Body of pancreas (tissue), 4 donors: ENCODE data around the gene CNTD1. TPM values are rescaled to one million over a fixed set of nuclear protein-coding genes. Genes with fewer than 3 reads are reported as not detected.

Experiments
- ATAC-seq: fragments of 150-250 bp; one replicate; pipeline ENCODE4 v1.9.1; 2016
- DNase-seq, 4 donors: peaks; one replicate each; pipeline ENCODE4 v3.0.0-alpha.2; 2019
- H3K27ac ChIP-seq, 4 donors: fragments of 200-600 bp; sonication (generic); 1 replicate in 3 of 4; 2 replicates in 1 of 4; pipeline versions ENCODE4 v1.5.1 to v1.6.1; 2016 to 2019; ENCODE audit warnings: mild to moderate bottlenecking in 1 of 4, mixed read lengths in 1 of 4, moderate library complexity in 1 of 4
- H3K27me3 ChIP-seq, 2 donors: fragments of 200-600 bp; sonication (generic); one replicate each; pipeline ENCODE4 v1.6.0; 2016; ENCODE audit warnings: mild to moderate bottlenecking in 1 of 2
- H3K36me3 ChIP-seq, 2 donors: fragments of 200-600 bp; sonication (generic); replicated peaks in 1 of 2; 2 replicates each; pipeline ENCODE4 v1.5.1; 2016; ENCODE audit warnings: low read depth in 2 of 2; ENCODE audit not compliant: insufficient read depth in 1 of 2
- H3K4me1 ChIP-seq: fragments of 200-600 bp; sonication (generic); one replicate; pipeline ENCODE4 v1.6.0; 2016
- H3K4me3 ChIP-seq, 2 donors: fragments of 200-600 bp; sonication (generic); 1 replicate in 1 of 2; 2 replicates in 1 of 2; pipeline ENCODE4 v1.5.1; 2016 to 2019
- H3K9me3 ChIP-seq, 3 donors: fragments of 200-600 bp; sonication (generic); 1 replicate in 2 of 3; 2 replicates in 1 of 3; pipeline ENCODE4 v1.5.1; 2016
- CTCF ChIP-seq, 7 experiments: fragments of 450-650 bp in 4 of 7; fragments of 200-600 bp in 3 of 7; sonication (generic) in 3 of 7; IDR thresholded peaks; one replicate each; pipeline ENCODE4 v1.5.1; 2016 to 2019; ENCODE audit warnings: antibody characterized with exemption in 7 of 7
- POLR2A ChIP-seq, 3 donors: fragments of 450-650 bp; IDR thresholded peaks; one replicate each; pipeline ENCODE4 v1.6.1; 2016; ENCODE audit warnings: antibody characterized with exemption in 3 of 3, mild to moderate bottlenecking in 2 of 3
- WGBS, 2 donors: methylation state at CpG; one replicate each; pipeline ENCODE4 v1.1.5; 2017; 5-methylcytosine and 5-hydroxymethylcytosine counted together
- intact Hi-C: fragments of 100-400 bp; cut with DNase I; formaldehyde crosslinking; loops from one replicate; pipeline ENCODE4 v1.15.1; 2023
- total RNA-seq, 2 donors: library from RNA; depleted of rRNA; stranded (reverse); fragments of >200 nt; gene quantifications; one replicate each; pipeline ENCODE4 v1.1.0, GENCODE V29; 2016

Gene CNTD1
- total RNA-seq, 2 donors from 2014 or later = not detected

- Histone ChIP-seq H3K4me1 (peaks cover 13% of the 10 kb centered on the region), H3K27ac (no peak overlapping the region), H3K36me3 (peaks cover 6 to 16% of the 10 kb centered on the region in 2 donors), H3K4me3 (peak overlapping the region in 1 of 2 donors; percentile 74), H3K27me3 (no peaks in the 10 kb centered on the region), H3K9me3 (no peaks in the 10 kb centered on the region)
- intact Hi-C loops = no loop called here
- DNase-seq (no peak), ATAC-seq (no peak)
- 67 to 70% methylated on average over 3 of the region's 3 CpGs for WGBS, 2 donors
- TF ChIP-seq POLR2A (IDR thresholded peaks at IDR 0.05) = no peak
- no peak for TF ChIP-seq CTCF (IDR thresholded peaks at IDR 0.05)
Measured at GRCh38 chr17:42774066-42774745, 24.5 kb upstream of the CNTD1 start.

GRCh38 chr17:42775534-42776098 lies 23.0 kb upstream of the CNTD1 start:
- WGBS, 2 donors = 58 to 61% methylated on average over 3 of the region's 3 CpGs
- no peak for TF ChIP-seq CTCF (IDR thresholded peaks at IDR 0.05)
- no peak for TF ChIP-seq POLR2A (IDR thresholded peaks at IDR 0.05)
- Histone ChIP-seq H3K9me3 (no peaks in the 10 kb centered on the region), H3K27ac (no peak overlapping the region), H3K4me3 (no peak overlapping the region), H3K27me3 (peaks cover 0 to 2% of the 10 kb centered on the region in 2 donors), H3K4me1 (peaks cover 23% of the 10 kb centered on the region), H3K36me3 (peaks cover 6 to 17% of the 10 kb centered on the region in 2 donors)
- ATAC-seq (no peak), DNase-seq (no peak)
- intact Hi-C loops = no loop called here

- intact Hi-C loops = no loop called here
Measured at GRCh38 chr17:42778570-42778969, 20.1 kb upstream of the CNTD1 start.

GRCh38 chr17:42779304-42779935 lies 19.2 kb upstream of the CNTD1 start:
- no peak overlapping the region for H3K4me3 ChIP-seq
- H3K27ac ChIP-seq = no peak overlapping the region
- H3K9me3 ChIP-seq = no peaks in the 10 kb centered on the region
- H3K4me1 ChIP-seq = peaks cover 20% of the 10 kb centered on the region
- WGBS, 2 donors = 68 to 82% methylated on average over 3 of the region's 3 CpGs
- ATAC-seq (no peak), DNase-seq (no peak)
- TF ChIP-seq CTCF (IDR thresholded peaks at IDR 0.05) = no peak
- no peak for TF ChIP-seq POLR2A (IDR thresholded peaks at IDR 0.05)
- peaks cover 0 to 15% of the 10 kb centered on the region in 2 donors for H3K27me3 ChIP-seq
- intact Hi-C loops = no loop called here
- H3K36me3 ChIP-seq = peaks cover 6 to 17% of the 10 kb centered on the region in 2 donors

More at GRCh38 chr17:42778570-42778969, 20.1 kb upstream of the CNTD1 start:
- DNase-seq (no peak), ATAC-seq (no peak)
- H3K9me3 ChIP-seq = no peaks in the 10 kb centered on the region
- peaks cover 6 to 17% of the 10 kb centered on the region in 2 donors for H3K36me3 ChIP-seq
- peaks cover 0 to 15% of the 10 kb centered on the region in 2 donors for H3K27me3 ChIP-seq
- TF ChIP-seq CTCF (IDR thresholded peaks at IDR 0.05) = no peak
- no peak for TF ChIP-seq POLR2A (IDR thresholded peaks at IDR 0.05)
- no peak overlapping the region for H3K27ac ChIP-seq
- H3K4me3 ChIP-seq = no peak overlapping the region
- peaks cover 23% of the 10 kb centered on the region for H3K4me1 ChIP-seq
- whole genome bisulfite sequencing, 2 donors = 69 to 71% methylated on average over 5 of the region's 5 CpGs
